ENCODE measurements around the gene RPN2. TPM values are rescaled to one million over a fixed set of nuclear protein-coding genes. Genes with fewer than 3 reads are reported as not detected.

The RPN2 gene
- total RNA-seq, 1 donor from 2014 or later = 168 TPM

DNA sequence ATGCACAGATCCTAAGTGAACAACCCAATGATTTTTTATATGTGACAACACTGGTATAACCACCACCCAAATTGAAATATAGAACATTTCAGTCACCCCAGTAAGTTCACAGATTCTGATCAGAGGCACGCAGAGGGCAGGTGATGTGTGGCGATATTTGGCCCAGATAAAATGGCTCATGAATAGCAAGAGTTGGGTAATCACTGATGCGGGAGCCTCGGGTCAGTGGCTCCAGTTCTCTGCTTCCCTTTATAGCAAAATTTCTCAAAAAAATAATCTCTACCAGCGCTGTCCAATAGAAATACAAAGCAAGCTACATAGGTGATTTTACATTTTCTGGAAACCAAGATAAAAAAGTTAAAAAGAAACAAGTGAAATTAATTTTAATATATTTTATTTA is 67.6 kb downstream of the RPN2 start:
- Mint-ChIP-seq H3K27me3 (ENCODE audit: unreplicated experiment) (no peaks in the 10 kb centered on the region), H3K4me1 (ENCODE audit: unreplicated experiment) (no peaks in the 10 kb centered on the region), H3K9me3 (ENCODE audit: unreplicated experiment) (no peaks in the 10 kb centered on the region), H3K27ac (ENCODE audit: unreplicated experiment) (no peak overlapping the region), H3K4me3 (ENCODE audit: unreplicated experiment) (no peak overlapping the region), H3K36me3 (ENCODE audit: unreplicated experiment) (peaks cover 20% of the 10 kb centered on the region)
- no peak for DNase-seq (ENCODE audit: extremely low spot score, unreplicated experiment)
- TF ChIP-seq, protein P1, sequence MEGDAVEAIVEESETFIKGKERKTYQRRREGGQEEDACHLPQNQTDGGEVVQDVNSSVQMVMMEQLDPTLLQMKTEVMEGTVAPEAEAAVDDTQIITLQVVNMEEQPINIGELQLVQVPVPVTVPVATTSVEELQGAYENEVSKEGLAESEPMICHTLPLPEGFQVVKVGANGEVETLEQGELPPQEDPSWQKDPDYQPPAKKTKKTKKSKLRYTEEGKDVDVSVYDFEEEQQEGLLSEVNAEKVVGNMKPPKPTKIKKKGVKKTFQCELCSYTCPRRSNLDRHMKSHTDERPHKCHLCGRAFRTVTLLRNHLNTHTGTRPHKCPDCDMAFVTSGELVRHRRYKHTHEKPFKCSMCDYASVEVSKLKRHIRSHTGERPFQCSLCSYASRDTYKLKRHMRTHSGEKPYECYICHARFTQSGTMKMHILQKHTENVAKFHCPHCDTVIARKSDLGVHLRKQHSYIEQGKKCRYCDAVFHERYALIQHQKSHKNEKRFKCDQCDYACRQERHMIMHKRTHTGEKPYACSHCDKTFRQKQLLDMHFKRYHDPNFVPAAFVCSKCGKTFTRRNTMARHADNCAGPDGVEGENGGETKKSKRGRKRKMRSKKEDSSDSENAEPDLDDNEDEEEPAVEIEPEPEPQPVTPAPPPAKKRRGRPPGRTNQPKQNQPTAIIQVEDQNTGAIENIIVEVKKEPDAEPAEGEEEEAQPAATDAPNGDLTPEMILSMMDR (IDR thresholded peaks at IDR 0.05) = no peak

DNA sequence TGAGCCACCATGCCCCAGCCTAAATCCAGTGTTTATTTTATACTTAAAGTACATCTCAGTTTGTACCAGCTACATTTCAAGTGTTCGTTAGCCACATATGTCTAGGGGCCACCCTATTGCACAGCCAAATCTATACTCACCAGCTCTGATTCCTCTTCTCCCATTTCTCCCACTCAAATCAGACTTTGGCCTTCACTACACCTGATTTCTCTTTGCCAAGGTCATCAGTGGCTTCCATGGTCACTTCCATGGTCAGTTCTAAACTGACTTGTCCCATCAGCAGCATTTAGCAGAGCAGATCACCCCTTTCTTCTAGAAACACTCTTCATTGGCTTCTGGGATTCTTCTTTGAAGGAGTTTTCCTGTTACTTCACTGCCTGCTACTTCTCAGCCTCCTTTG is 68.4 kb downstream of the RPN2 start:
- Mint-ChIP-seq H3K9me3 (ENCODE audit: unreplicated experiment) (no peaks in the 10 kb centered on the region), H3K36me3 (ENCODE audit: unreplicated experiment) (peaks cover 15% of the 10 kb centered on the region), H3K4me3 (ENCODE audit: unreplicated experiment) (no peak overlapping the region), H3K27ac (ENCODE audit: unreplicated experiment) (no peak overlapping the region), H3K27me3 (ENCODE audit: unreplicated experiment) (no peaks in the 10 kb centered on the region), H3K4me1 (ENCODE audit: unreplicated experiment) (no peaks in the 10 kb centered on the region)
- DNase-seq (ENCODE audit: extremely low spot score, unreplicated experiment) = no peak
- TF ChIP-seq, protein P1 (IDR thresholded peaks at IDR 0.05) = no peak

DNA sequence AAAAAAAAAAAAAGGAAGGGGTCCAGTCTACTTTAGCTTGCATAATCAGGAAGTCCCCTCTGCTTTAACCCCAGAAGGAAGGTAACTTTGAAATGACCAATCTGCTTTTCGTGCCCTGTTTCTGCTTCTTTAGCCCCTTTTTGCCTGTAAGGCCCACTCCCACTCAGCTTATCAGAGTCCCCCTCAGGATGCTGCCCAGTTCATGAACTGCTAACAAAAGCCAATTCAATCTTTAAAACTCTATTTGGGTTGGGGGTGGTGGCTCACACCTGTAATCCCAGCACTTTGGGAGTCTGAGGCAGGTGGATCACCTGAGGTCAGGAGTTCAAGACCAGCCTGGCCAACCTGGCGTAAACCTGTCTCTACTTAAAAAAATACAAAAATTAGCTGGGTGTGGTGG is 70.2 kb downstream of the RPN2 start:
- no peak for DNase-seq (ENCODE audit: extremely low spot score, unreplicated experiment)
- TF ChIP-seq, protein P1 (IDR thresholded peaks at IDR 0.05) = no peak
- peaks cover 4% of the 10 kb centered on the region for H3K27me3 Mint-ChIP-seq (ENCODE audit: unreplicated experiment)
- H3K4me1 Mint-ChIP-seq (ENCODE audit: unreplicated experiment) = no peaks in the 10 kb centered on the region
- no peak overlapping the region for H3K4me3 Mint-ChIP-seq (ENCODE audit: unreplicated experiment)
- no peak overlapping the region for H3K27ac Mint-ChIP-seq (ENCODE audit: unreplicated experiment)
- H3K36me3 Mint-ChIP-seq (ENCODE audit: unreplicated experiment) = peaks cover 2% of the 10 kb centered on the region
- H3K9me3 Mint-ChIP-seq (ENCODE audit: unreplicated experiment) = peaks cover 2% of the 10 kb centered on the region

DNA sequence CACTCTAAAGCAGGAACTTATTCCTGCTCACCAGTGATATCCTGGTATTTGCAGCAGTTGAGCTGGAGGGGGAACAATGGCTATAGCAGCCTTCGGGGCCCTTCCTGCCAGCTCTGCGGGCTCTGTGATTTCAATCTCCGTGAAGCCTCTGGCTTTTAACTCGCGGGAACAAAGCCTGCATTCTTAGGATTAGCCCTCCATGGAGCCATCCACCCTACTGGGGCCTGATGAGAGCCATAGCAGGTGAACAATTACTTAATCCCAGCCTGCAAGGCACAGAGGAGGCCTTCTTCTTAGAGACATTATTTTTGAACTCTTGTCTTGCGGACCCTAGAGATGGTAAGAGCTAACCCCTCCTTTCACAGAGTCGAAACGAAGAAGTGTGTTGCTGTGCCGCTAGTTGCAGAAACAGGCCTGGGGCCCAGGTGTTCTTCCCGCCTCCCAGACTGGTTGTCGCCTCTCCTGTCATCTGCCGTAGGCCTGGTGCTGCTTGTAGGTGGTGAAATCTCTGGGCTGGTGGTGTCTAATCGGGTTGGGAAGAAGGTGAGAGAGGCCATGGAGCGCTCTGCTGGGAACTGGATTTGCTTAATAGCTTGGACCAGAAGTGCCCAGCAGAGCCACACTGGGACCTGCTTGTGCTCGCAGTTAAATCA is 72.8 kb downstream of the RPN2 start:
- no peak overlapping the region for H3K27ac Mint-ChIP-seq (ENCODE audit: unreplicated experiment)

DNA sequence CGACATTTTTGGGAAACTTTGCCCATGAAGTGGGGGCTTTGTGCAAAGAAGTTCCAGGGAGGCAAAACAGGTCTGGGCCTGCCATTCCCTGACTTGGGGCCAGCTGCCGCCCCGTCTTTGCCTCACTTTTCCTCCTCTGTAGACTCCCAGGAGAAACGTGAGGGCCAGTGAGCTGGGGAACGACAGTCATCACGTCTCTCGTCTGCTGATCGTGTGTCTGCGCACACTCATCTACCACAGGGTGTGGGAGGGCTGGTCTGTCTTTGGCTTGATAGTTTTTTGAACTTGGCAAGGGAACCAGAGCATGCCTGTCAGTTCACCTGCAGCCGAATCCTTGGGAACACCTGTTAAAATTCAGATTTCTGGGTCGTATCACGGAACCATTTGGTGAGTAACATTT is 74.0 kb downstream of the RPN2 start:
- peaks cover 2% of the 10 kb centered on the region for H3K36me3 Mint-ChIP-seq (ENCODE audit: unreplicated experiment)
- H3K4me3 Mint-ChIP-seq (ENCODE audit: unreplicated experiment) = no peak overlapping the region
- peaks cover 13% of the 10 kb centered on the region for H3K27me3 Mint-ChIP-seq (ENCODE audit: unreplicated experiment)
- DNase-seq (ENCODE audit: extremely low spot score, unreplicated experiment) = no peak
- TF ChIP-seq, protein P1 (IDR thresholded peaks at IDR 0.05) = no peak
- no peak overlapping the region for H3K27ac Mint-ChIP-seq (ENCODE audit: unreplicated experiment)
- H3K4me1 Mint-ChIP-seq (ENCODE audit: unreplicated experiment) = no peaks in the 10 kb centered on the region
- H3K9me3 Mint-ChIP-seq (ENCODE audit: unreplicated experiment) = peaks cover 5% of the 10 kb centered on the region

More for the DNA sequence above, 72.8 kb downstream of the RPN2 start:
- Mint-ChIP-seq H3K4me1 (ENCODE audit: unreplicated experiment) (no peaks in the 10 kb centered on the region), H3K27me3 (ENCODE audit: unreplicated experiment) (peaks cover 8% of the 10 kb centered on the region), H3K4me3 (ENCODE audit: unreplicated experiment) (no peak overlapping the region), H3K36me3 (ENCODE audit: unreplicated experiment) (peaks cover 2% of the 10 kb centered on the region), H3K9me3 (ENCODE audit: unreplicated experiment) (peaks cover 5% of the 10 kb centered on the region)
- no peak for DNase-seq (ENCODE audit: extremely low spot score, unreplicated experiment)
- TF ChIP-seq, protein P1 (IDR thresholded peaks at IDR 0.05) = no peak
